Fibroblast of peridontal ligament (primary cell): ENCODE data around the gene PLA2G4B.

Experiments
- DNase-seq: peaks from one replicate; pipeline ENCODE4 v3.0.0-alpha.2; 2010; ENCODE audit errors: extremely low read depth

PLA2G4B gene

GRCh38 chr15:41851167-41851523 lies 12.5 kb downstream of the PLA2G4B start:
- DNase-seq = no peak

- no peak for DNase-seq
Observed at GRCh38 chr15:41851755-41852370, 13.2 kb downstream of the PLA2G4B start.

GRCh38 chr15:41852736-41853590 lies 14.3 kb downstream of the PLA2G4B start:
- DNase-seq = no peak

GRCh38 chr15:41853831-41854230 lies 15.2 kb downstream of the PLA2G4B start:
- no peak for DNase-seq

GRCh38 chr15:41854443-41854842 lies 15.8 kb downstream of the PLA2G4B start:
- DNase-seq = no peak

GRCh38 chr15:41855261-41855961 lies 16.8 kb downstream of the PLA2G4B start:
- no peak for DNase-seq

GRCh38 chr15:41856262-41856661 lies 17.6 kb downstream of the PLA2G4B start:
- DNase-seq = no peak

GRCh38 chr15:41856716-41857115 lies 18.1 kb downstream of the PLA2G4B start:
- no peak for DNase-seq

- no peak for DNase-seq
Observed at GRCh38 chr15:41857316-41857715, 18.7 kb downstream of the PLA2G4B start.

- no peak for DNase-seq
Observed at GRCh38 chr15:41858756-41859155, 20.1 kb downstream of the PLA2G4B start.

- DNase-seq = no peak
Observed at GRCh38 chr15:41860049-41860828, 21.6 kb downstream of the PLA2G4B start.

GRCh38 chr15:41861736-41862356 lies 23.2 kb downstream of the PLA2G4B start:
- DNase-seq = no peak

GRCh38 chr15:41862515-41863116 lies 24.0 kb downstream of the PLA2G4B start:
- no peak for DNase-seq

GRCh38 chr15:41865490-41866055 lies 26.9 kb downstream of the PLA2G4B start:
- DNase-seq = no peak

- no peak for DNase-seq
Observed at GRCh38 chr15:41866263-41866703, 27.6 kb downstream of the PLA2G4B start.

- DNase-seq = no peak
Observed at GRCh38 chr15:41866872-41867579, 28.4 kb downstream of the PLA2G4B start.

- no peak for DNase-seq
Observed at GRCh38 chr15:41868321-41868720, 29.7 kb downstream of the PLA2G4B start.

GRCh38 chr15:41869770-41870688 lies 31.4 kb downstream of the PLA2G4B start:
- no peak for DNase-seq

- peak; percentile 19 for DNase-seq
Observed at GRCh38 chr15:41870689-41871081, 32.0 kb downstream of the PLA2G4B start.
